ENCODE data around the gene CTDP1.
"Not testable (repeated sequence)": the region's sequence is repeated elsewhere in the genome, so short reads cannot be mapped to it uniquely, and the experiment has no call there.

CTDP1 gene

GRCh38 chr18:79725486-79725885, 45.9 kb downstream of the CTDP1 start:
- TF ChIP-seq, protein P1, sequence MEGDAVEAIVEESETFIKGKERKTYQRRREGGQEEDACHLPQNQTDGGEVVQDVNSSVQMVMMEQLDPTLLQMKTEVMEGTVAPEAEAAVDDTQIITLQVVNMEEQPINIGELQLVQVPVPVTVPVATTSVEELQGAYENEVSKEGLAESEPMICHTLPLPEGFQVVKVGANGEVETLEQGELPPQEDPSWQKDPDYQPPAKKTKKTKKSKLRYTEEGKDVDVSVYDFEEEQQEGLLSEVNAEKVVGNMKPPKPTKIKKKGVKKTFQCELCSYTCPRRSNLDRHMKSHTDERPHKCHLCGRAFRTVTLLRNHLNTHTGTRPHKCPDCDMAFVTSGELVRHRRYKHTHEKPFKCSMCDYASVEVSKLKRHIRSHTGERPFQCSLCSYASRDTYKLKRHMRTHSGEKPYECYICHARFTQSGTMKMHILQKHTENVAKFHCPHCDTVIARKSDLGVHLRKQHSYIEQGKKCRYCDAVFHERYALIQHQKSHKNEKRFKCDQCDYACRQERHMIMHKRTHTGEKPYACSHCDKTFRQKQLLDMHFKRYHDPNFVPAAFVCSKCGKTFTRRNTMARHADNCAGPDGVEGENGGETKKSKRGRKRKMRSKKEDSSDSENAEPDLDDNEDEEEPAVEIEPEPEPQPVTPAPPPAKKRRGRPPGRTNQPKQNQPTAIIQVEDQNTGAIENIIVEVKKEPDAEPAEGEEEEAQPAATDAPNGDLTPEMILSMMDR (IDR thresholded peaks at IDR 0.05; ENCODE audit: low read depth, low read length): no peak
- no peak overlapping the region for H3K4me3 ChIP-seq (ENCODE audit: low read depth, low read length)
- DNase-seq (ENCODE audit: low read depth, low spot score): no peak
- in situ Hi-C loops (cut with HindIII; ENCODE audit: low sequenced_read_pairs): no loop called here

DNA sequence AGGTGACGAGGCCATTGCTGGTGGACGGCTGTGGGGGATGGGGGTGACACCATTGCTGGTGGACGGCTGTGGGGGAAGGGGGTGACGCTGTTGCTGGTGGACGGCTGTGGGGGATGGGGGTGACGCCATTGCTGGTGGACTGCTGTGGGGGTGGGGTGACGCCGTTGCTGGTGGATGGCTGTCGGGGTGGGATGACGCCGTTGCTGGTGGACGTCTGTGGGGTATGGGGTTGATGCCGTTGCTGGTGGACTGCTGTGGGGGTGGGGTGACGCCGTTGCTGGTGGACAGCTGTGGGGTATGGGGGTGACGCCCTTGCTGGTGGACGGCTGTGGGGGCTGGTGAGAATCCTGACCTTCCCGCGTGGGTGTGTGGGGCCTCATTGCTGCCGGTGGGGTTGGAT, 47.1 kb downstream of the CTDP1 start:
- in situ Hi-C loops (cut with HindIII; ENCODE audit: low sequenced_read_pairs): no loop called here
- no peak for DNase-seq (ENCODE audit: low read depth, low spot score)
- TF ChIP-seq, protein P1 (IDR thresholded peaks at IDR 0.05; ENCODE audit: low read depth, low read length): no peak
- no peak overlapping the region for H3K4me3 ChIP-seq (ENCODE audit: low read depth, low read length)

DNA sequence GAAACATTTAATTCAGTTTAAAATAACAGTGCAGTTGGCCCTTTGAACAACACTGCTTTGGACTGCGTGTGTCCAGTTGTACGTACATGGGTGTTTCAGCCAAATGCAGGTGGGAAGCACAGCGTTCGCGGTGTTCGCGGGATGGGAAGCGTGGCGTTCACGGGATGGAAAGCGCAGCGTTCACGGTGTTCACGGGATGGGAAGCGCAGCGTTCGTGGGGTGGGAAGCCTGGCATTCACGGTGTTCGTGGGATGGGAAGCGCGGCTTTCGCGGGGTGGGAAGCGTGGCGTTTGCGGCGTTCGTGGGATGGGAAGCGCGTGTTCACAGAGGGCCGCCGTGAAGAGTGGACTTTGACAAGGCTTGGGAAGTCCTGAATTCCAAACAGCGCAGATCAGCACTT, 47.6 kb downstream of the CTDP1 start:
- DNase-seq (ENCODE audit: low read depth, low spot score): no peak
- no peak overlapping the region for H3K4me3 ChIP-seq (ENCODE audit: low read depth, low read length)
- in situ Hi-C loops (cut with HindIII; ENCODE audit: low sequenced_read_pairs): no loop called here
- TF ChIP-seq, protein P1 (IDR thresholded peaks at IDR 0.05; ENCODE audit: low read depth, low read length): no peak

DNA sequence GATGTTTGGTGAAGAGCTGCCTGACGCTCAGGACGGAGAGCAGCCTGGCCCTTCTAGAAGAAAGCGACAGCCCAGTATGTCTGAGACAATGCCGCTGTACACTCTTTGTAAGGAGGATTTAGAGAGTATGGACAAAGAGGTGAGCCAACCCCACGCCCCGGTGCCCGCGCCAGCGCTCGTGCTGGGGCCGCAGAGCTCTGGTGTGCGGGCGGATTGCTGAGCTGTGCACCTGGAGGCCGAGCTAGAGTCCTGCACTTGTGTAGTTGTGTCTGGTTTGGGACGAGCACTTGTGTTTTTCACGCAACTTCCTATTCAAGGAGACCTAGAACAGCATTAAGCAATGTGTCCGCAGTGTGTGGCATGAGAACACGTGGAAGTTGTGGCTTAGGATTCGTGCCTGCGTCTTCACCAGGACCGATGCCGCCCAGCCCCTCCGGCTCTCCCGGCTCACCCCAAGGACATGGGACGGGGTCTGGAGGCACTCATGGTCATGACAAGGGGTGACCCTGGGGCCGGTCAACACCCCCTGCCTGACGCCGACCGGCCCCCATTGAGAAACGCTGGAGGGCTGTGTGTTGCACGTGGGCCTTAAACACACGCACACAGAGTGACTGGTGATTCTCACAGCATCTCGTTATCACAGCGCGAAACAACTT, 49.5 kb downstream of the CTDP1 start:
- in situ Hi-C loops (cut with HindIII; ENCODE audit: low sequenced_read_pairs): no loop called here
- H3K4me3 ChIP-seq (ENCODE audit: low read depth, low read length): no peak overlapping the region
- no peak for DNase-seq (ENCODE audit: low read depth, low spot score)
- TF ChIP-seq, protein P1 (IDR thresholded peaks at IDR 0.05; ENCODE audit: low read depth, low read length): no peak

DNA sequence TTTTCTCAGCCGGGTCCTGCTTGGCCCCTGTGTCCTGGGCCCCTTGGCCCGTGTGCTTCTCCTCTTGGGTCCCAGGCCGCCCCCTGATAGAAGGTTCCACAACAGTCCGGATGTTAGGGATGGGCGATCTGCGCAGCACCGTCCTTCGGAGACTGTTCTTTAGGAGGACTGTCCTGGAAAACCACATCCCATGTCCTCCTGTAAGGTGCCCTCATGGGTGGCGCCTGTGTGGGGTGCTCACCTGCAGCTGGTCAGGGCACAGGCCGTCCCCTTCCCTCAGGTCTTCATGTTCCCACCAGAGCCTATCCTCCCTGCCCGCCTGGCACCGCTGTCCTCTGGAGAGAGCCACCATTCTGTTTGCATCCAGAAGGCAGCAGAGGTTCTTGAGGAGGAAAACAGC, 50.0 kb downstream of the CTDP1 start:
- DNase-seq (ENCODE audit: low read depth, low spot score): no peak
- TF ChIP-seq, protein P1 (IDR thresholded peaks at IDR 0.05; ENCODE audit: low read depth, low read length): no peak
- no peak overlapping the region for H3K4me3 ChIP-seq (ENCODE audit: low read depth, low read length)
- in situ Hi-C loops (cut with HindIII; ENCODE audit: low sequenced_read_pairs): no loop called here

DNA sequence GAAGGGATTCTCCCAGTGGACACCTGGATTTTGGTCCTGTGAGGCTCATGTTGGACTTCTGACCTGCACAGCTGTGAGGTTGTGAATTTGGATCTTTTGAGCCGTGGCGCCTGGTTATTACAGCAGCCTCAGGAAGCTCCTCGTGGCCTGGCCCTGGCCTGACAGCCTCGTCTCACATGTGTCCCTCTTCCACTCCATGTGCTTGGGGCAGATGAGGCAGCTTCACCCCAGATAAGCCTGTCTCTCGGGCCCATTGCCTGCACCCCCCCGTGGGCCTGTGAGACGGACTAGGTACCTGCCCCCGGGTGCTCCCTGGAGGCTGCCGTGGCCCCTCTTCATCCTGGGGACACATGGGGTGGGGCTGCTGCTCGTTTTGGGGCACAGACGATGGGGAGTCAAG, 51.2 kb downstream of the CTDP1 start:
- TF ChIP-seq, protein P1 (IDR thresholded peaks at IDR 0.05; ENCODE audit: low read depth, low read length): no peak
- no peak overlapping the region for H3K4me3 ChIP-seq (ENCODE audit: low read depth, low read length)
- in situ Hi-C loops (cut with HindIII; ENCODE audit: low sequenced_read_pairs): no loop called here
- no peak for DNase-seq (ENCODE audit: low read depth, low spot score)

DNA sequence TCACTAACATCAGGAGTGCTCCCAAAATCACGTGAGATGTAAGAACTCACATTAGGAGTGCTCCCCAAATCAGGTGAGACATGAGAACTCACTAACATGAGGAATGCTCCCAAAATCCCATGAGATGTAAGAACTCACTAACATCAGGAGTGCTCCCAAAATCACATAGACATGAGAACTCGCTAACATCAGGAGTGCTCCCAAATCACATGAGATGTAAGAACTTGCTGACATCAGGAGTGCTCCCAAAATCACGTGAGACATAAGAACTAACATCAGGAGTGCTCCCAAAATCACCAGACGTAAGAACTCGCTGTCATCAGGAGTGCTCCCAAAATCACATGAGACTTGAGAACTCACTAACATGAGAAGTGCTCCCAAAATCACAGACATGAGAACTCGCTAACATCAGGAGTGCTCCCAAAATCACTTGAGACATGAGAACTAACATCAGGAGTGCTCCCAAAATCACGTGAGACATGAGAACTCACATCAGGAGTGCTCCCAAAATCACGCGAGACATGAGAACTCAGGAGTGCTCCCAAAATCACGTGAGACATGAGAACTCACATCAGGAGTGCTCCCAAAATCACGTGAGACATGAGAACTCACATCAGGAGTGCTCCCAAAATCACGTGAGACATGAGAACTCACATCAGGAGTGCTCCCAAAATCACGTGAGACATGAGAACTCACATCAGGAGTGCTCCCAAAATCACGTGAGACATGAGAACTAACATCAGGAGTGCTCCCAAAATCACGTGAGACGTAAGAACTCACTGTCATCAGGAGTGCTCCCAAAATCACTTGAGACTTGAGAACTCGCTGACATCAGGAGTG, 52.5 kb downstream of the CTDP1 start:
- peak; percentile 10 for DNase-seq (ENCODE audit: low read depth, low spot score)
- H3K4me3 ChIP-seq (ENCODE audit: low read depth, low read length): not testable (repeated sequence)

More for the DNA sequence above, 52.5 kb downstream of the CTDP1 start:
- in situ Hi-C loops (cut with HindIII; ENCODE audit: low sequenced_read_pairs): not testable (repeated sequence)

Measured in astrocyte of the spinal cord (primary cell).